Common myeloid progenitor, CD34-positive (primary cell): ENCODE data around the gene ARHGAP32.

ENCODE experiments used
- CTCF ChIA-PET: fragments of 350-600 bp; sonication (Branson Sonifier 250); formaldehyde crosslinking; loops from one replicate; lab custom pipeline; 2021; ENCODE audit warnings: antibody characterized with exemption; lab: Charles Lee
- POLR2A ChIA-PET: fragments of 350-600 bp; sonication (Branson Sonifier 250); formaldehyde crosslinking; loops from one replicate; lab custom pipeline; 2021; ENCODE audit warnings: antibody characterized with exemption; lab: Charles Lee
- DNase-seq, 3 donors: peaks; one replicate each; pipeline versions ENCODE4 v3.0.0 to v3.0.0-alpha.2; 2013
- H3K27ac ChIP-seq, 2 experiments: 1 replicate in 1 of 2; 2 replicates in 1 of 2; pipeline ENCODE4 v1.7.0; 2013; ENCODE audit warnings: inconsistent platforms in 2 of 2, low read length in 2 of 2, mild to moderate bottlenecking in 2 of 2, low read depth in 1 of 2, moderate library complexity in 1 of 2; ENCODE audit not compliant: severe bottlenecking in 2 of 2, insufficient read depth in 1 of 2, poor library complexity in 1 of 2
- H3K27me3 ChIP-seq, 5 experiments: replicated peaks in 2 of 5; 1 replicate in 3 of 5; 2 replicates in 2 of 5; pipeline versions ENCODE4 v1.6.1 to v1.7.0; 2013; ENCODE audit warnings: low read length in 4 of 5, mild to moderate bottlenecking in 2 of 5, moderate library complexity in 2 of 5, inconsistent platforms in 1 of 5; ENCODE audit not compliant: insufficient read depth in 5 of 5, control insufficient read depth in 4 of 5
- H3K36me3 ChIP-seq, 4 experiments: 1 replicate in 2 of 4; 2 replicates in 2 of 4; pipeline versions ENCODE4 v1.6.1 to v1.7.0; 2013; ENCODE audit warnings: low read length in 3 of 4, control low read depth in 1 of 4, mild to moderate bottlenecking in 1 of 4; ENCODE audit not compliant: control insufficient read depth in 4 of 4, insufficient read depth in 4 of 4
- H3K4me1 ChIP-seq, 4 experiments: 1 replicate in 3 of 4; 2 replicates in 1 of 4; pipeline versions ENCODE4 v1.6.1 to v1.7.1; 2013; ENCODE audit warnings: low read length in 3 of 4, mild to moderate bottlenecking in 3 of 4, control low read depth in 1 of 4, inconsistent platforms in 1 of 4, moderate library complexity in 1 of 4; ENCODE audit not compliant: control insufficient read depth in 4 of 4, insufficient read depth in 4 of 4; ENCODE audit errors: control extremely low read depth in 1 of 4
- H3K4me3 ChIP-seq, 7 experiments: 1 replicate in 4 of 7; 2 replicates in 3 of 7; pipeline versions ENCODE4 v1.5.1 to v1.7.0; 2013; ENCODE audit warnings: mild to moderate bottlenecking in 7 of 7, low read length in 6 of 7, moderate library complexity in 6 of 7, inconsistent platforms in 2 of 7, low read depth in 2 of 7, control low read depth in 1 of 7; ENCODE audit not compliant: insufficient read depth in 4 of 7, control insufficient read depth in 1 of 7; ENCODE audit errors: extremely low read depth in 1 of 7
- H3K9me3 ChIP-seq, 5 experiments: 1 replicate in 4 of 5; 2 replicates in 1 of 5; pipeline versions ENCODE4 v1.6.1 to v1.7.1; 2013; ENCODE audit warnings: low read length in 4 of 5, mild to moderate bottlenecking in 2 of 5, inconsistent platforms in 1 of 5, low read depth in 1 of 5, moderate library complexity in 1 of 5; ENCODE audit not compliant: control insufficient read depth in 4 of 5, insufficient read depth in 2 of 5; ENCODE audit errors: control extremely low read depth in 1 of 5
- WGBS: methylation state at CpG from one replicate; pipeline ENCODE4 v1.1.5; 2013; ENCODE audit not compliant: insufficient coverage; 5-methylcytosine and 5-hydroxymethylcytosine counted together

ARHGAP32 gene

DNA sequence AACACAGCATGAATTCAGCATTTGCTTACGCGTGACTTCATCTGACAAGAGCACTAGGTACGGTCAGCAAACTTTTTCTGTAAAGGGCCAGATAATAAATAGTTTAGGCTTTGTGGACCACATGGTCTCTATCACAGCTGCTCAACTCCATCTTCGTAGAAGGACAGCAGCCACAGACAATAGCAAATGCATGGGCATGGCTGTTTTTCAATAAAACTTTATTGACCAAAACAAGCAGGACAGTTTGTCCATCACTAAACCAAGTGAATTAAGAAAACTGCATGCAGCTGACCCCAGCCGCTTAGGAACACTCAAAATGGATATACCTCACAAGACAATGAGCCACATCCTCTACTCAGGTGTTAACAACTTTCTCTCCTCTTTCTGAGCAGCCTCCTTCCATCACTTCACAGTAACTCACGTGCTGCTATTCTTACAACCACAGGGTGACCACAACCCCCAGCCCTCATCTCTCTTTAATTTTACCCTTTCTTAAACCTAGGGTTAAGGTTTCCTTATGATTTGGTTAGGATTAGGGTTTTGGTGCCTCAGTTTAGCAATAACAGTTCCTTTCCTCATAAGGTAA lies 22.7 kb upstream of the ARHGAP32 start:
- no peaks in the 10 kb centered on the region for H3K27me3 ChIP-seq
- no peaks in the 10 kb centered on the region for H3K4me1 ChIP-seq
- DNase-seq: no peak
- no peak overlapping the region for H3K27ac ChIP-seq
- H3K36me3 ChIP-seq: no peaks in the 10 kb centered on the region
- H3K4me3 ChIP-seq: no peak overlapping the region
- ChIA-PET CTCF (no interaction called here), POLR2A (no interaction called here)
- H3K9me3 ChIP-seq: peaks cover 0 to 8% (median 1%) of the 10 kb centered on the region in 5 experiments
- WGBS: 97% methylated on average over 5 of the region's 6 CpGs

DNA sequence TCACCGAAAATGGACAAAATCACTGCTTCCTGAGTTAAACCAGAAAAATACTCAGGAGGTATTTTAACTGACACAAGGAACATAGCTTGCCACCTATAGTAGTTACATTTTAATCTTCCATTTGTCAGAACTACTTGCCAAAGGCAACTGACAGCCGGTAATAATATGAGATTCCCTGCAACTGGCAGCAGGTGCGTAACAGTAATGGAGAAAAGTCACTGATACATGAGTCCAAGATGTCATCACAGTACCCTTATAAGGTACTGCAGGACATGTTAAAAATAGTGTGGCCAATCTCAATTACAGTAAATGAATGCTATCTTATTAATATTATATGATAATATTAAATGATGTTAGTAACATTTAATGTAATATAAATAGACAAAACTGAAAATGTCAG lies 21.1 kb upstream of the ARHGAP32 start:
- 90% methylated on average over 2 of the region's 3 CpGs for WGBS
- H3K27me3 ChIP-seq: no peaks in the 10 kb centered on the region
- no peaks in the 10 kb centered on the region for H3K4me1 ChIP-seq
- DNase-seq: no peak
- H3K36me3 ChIP-seq: no peaks in the 10 kb centered on the region
- POLR2A ChIA-PET: no interaction called here
- CTCF ChIA-PET: no interaction called here
- no peak overlapping the region for H3K27ac ChIP-seq
- H3K4me3 ChIP-seq: no peak overlapping the region
- peaks cover 0 to 8% (median 1%) of the 10 kb centered on the region in 5 experiments for H3K9me3 ChIP-seq

DNA sequence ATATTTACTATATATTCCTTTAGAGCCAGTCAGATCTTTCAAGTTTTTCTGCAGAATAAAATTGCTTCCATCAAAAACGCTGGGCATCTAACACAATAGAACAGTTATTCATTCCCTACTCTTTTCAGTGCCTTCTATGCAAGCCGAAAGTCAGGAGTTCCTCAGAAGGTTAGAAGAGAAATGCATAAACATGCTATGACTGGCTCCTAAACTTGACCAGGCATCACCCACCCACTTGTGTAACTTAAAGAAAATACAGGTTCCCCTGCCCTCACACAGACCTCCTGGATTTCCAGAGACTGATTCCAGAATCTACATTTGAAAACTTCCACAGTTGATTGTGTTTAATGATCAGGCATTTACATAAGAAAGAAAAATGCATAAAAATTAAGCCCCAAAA lies 19.3 kb upstream of the ARHGAP32 start:
- Histone ChIP-seq H3K9me3 (peaks cover 0 to 4% (median 0%) of the 10 kb centered on the region in 5 experiments), H3K4me1 (no peaks in the 10 kb centered on the region), H3K27me3 (no peaks in the 10 kb centered on the region), H3K4me3 (no peak overlapping the region), H3K27ac (no peak overlapping the region), H3K36me3 (no peaks in the 10 kb centered on the region)
- no peak for DNase-seq
- ChIA-PET POLR2A (no interaction called here), CTCF (no interaction called here)
- 90% methylated on average over 2 of the region's 2 CpGs for WGBS

DNA sequence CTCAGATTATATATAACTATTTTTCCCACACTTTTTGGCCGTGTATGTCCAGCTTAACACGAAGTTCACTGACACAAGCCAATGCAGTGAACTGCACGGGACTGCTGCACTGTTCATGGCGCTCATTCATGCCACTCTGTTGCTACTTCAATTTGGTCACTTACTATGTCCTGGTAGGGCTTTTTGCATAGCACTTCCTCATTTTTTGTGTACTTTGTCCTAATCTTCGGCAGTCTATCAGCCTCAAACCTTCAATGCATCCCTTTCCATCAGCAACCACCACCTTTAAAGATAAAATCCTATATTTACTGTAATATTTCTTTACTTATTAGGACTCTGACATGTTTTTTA lies 18.7 kb upstream of the ARHGAP32 start:
- Histone ChIP-seq H3K4me1 (no peaks in the 10 kb centered on the region), H3K27me3 (no peaks in the 10 kb centered on the region), H3K27ac (no peak overlapping the region), H3K9me3 (peaks cover 0 to 4% (median 0%) of the 10 kb centered on the region in 5 experiments), H3K4me3 (no peak overlapping the region), H3K36me3 (no peaks in the 10 kb centered on the region)
- WGBS: 92% methylated on average over 4 of the region's 5 CpGs
- peak; percentile 3 to 52 (median 28) for DNase-seq
- CTCF ChIA-PET: no interaction called here
- POLR2A ChIA-PET: no interaction called here

DNA sequence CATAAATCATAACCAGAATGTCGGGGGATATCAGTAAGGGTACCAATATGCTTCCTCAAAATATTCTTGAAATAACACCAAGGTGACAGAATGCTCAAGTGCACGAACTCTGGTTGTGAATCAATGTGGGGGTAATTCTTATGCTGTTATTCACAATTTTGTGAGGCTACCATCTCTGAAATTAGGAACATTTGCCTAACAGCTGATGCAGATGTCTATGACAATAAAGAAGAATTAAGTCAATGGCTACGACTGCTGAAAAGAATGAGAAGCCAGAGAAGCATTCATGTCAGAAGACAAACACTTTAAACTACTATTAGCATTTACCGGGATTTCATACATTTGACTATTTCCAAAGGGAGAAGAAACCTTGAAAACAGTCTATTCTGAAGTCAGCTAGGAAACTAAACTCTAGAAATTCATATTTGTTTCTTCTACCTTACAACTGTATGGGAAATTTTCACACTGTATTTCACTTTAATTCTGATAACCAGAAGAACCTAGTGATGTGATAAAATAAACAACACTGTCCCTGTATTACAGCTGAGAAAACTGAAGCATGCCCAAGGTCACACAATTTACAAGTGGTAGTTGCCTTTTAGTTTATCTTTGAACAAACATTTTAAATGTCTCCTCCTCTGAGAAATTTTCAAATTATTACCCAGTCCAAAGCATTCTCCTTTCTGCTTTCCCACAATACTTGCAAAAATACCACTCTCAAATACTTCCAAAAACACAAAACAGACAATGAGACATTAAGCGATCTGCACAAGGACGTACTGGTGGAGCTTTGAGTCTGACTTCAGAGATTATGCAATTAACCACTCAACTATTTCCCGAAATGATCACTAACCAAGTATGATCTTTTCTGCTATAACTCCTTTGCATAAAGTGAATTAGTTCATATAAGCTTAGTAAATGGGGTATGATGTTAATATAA lies 18.0 kb upstream of the ARHGAP32 start:
- POLR2A ChIA-PET: no interaction called here
- WGBS: 83% methylated on average over 2 of the region's 7 CpGs
- H3K36me3 ChIP-seq: no peaks in the 10 kb centered on the region
- peaks cover 0 to 2% (median 0%) of the 10 kb centered on the region in 5 experiments for H3K9me3 ChIP-seq
- no peaks in the 10 kb centered on the region for H3K4me1 ChIP-seq
- H3K27ac ChIP-seq: no peak overlapping the region
- peak in 1 of 3 donors; percentile 13 for DNase-seq
- CTCF ChIA-PET: interaction anchor here (0.9 kb wide), 1 partner anchor 15 kb away, joined by 4 read pairs; no protein-coding TSS in a partner anchor
- H3K27me3 ChIP-seq: no peaks in the 10 kb centered on the region
- no peak overlapping the region for H3K4me3 ChIP-seq

DNA sequence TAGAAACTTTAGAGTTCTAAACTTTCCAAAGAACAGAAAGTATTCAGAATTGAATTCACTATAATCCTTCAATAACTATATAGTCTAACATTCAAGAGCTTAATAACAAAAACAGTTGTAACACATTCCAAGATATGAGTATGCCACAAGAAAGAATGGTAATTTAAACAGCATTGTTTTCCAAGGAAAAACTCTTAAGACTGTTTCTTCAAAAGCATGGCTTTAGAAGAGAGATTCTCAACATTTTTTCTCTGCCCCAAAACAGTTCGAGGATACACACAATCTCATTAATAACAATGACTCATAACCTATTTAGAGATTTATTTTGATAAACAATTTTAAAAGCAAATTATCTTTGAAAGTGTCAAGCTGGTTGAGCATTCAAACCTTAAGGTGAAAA lies 16.7 kb upstream of the ARHGAP32 start:
- Histone ChIP-seq H3K36me3 (no peaks in the 10 kb centered on the region), H3K9me3 (peaks cover 0 to 2% (median 0%) of the 10 kb centered on the region in 5 experiments), H3K4me1 (no peaks in the 10 kb centered on the region), H3K4me3 (no peak overlapping the region), H3K27ac (no peak overlapping the region), H3K27me3 (no peaks in the 10 kb centered on the region)
- DNase-seq: no peak
- no CpG with 5 or more reads among the region's 1 CpG for WGBS
- CTCF ChIA-PET: no interaction called here
- POLR2A ChIA-PET: no interaction called here
